GM15510 (cell line): ENCODE data around the gene MAP4K4.

Experiments
- POLR2A ChIP-seq: IDR thresholded peaks from 3 replicates; pipeline ENCODE4 v1.6.1; 2011; ENCODE audit warnings: borderline replicate concordance; ENCODE audit not compliant: insufficient read length; ENCODE audit errors: extremely low read depth

MAP4K4 gene

GRCh38 chr2:101847661-101848339 is 150.3 kb downstream of the MAP4K4 start:
- TF ChIP-seq POLR2A, result no peak

GRCh38 chr2:101848769-101849410 is 151.4 kb downstream of the MAP4K4 start:
- TF ChIP-seq POLR2A, result no peak

GRCh38 chr2:101850450-101850849 is 152.9 kb downstream of the MAP4K4 start:
- no peak for TF ChIP-seq POLR2A

- TF ChIP-seq POLR2A, result no peak
Measured at GRCh38 chr2:101850991-101851390, 153.5 kb downstream of the MAP4K4 start.

- no peak for TF ChIP-seq POLR2A
Measured at GRCh38 chr2:101852824-101853223, 155.3 kb downstream of the MAP4K4 start.

- TF ChIP-seq POLR2A, result no peak
Measured at GRCh38 chr2:101854877-101855276, 157.4 kb downstream of the MAP4K4 start.

- TF ChIP-seq POLR2A, result no peak
Measured at GRCh38 chr2:101855776-101856175, 158.3 kb downstream of the MAP4K4 start.

- no peak for TF ChIP-seq POLR2A
Measured at GRCh38 chr2:101858246-101858645, 160.7 kb downstream of the MAP4K4 start.

- TF ChIP-seq POLR2A, result no peak
Measured at GRCh38 chr2:101858910-101859309, 161.4 kb downstream of the MAP4K4 start.

- TF ChIP-seq POLR2A, result no peak
Measured at GRCh38 chr2:101859604-101860003, 162.1 kb downstream of the MAP4K4 start.

GRCh38 chr2:101860157-101860556 is 162.7 kb downstream of the MAP4K4 start:
- no peak for TF ChIP-seq POLR2A

GRCh38 chr2:101860782-101861181 is 163.3 kb downstream of the MAP4K4 start:
- no peak for TF ChIP-seq POLR2A

- TF ChIP-seq POLR2A, result no peak
Measured at GRCh38 chr2:101861382-101861781, 163.9 kb downstream of the MAP4K4 start.

- TF ChIP-seq POLR2A, result no peak
Measured at GRCh38 chr2:101863534-101863933, 166.0 kb downstream of the MAP4K4 start.

- TF ChIP-seq POLR2A, result no peak
Measured at GRCh38 chr2:101864426-101864825, 166.9 kb downstream of the MAP4K4 start.

- no peak for TF ChIP-seq POLR2A
Measured at GRCh38 chr2:101868525-101868924, 171.0 kb downstream of the MAP4K4 start.
